GM12878 (cell line): ENCODE data around the gene METRNL. TPM values are rescaled to one million over a fixed set of nuclear protein-coding genes. Genes with fewer than 3 reads are reported as not detected.
"Not testable (repeated sequence)": the region's sequence is repeated elsewhere in the genome, so short reads cannot be mapped to it uniquely, and the experiment has no call there.

Experiments used
- ATAC-seq: fragments of 200-7000 bp; cut with Tn5 transposase; 3 replicates; pipeline ENCODE4 v1.9.1; 2020; ENCODE audit warnings: mild to moderate bottlenecking, moderate library complexity
- BruUV-seq: library from RNA; stranded (reverse); fragments of 400-500 nt; replicated peaks from 2 replicates; lab custom pipeline; 2021; lab: Mats Ljungman, UMichigan
- CTCF ChIA-PET: fragments of 300-600 bp; sonication (Branson Sonifier 250); formaldehyde crosslinking; extraction: SDS; loops from one replicate; lab custom pipeline; 2021; ENCODE audit warnings: inconsistent platforms; lab: Yijun Ruan, JAX
- POLR2A ChIA-PET: fragments of 350-600 bp; formaldehyde crosslinking; extraction: SDS; loops from one replicate; lab custom pipeline; 2021; ENCODE audit warnings: inconsistent platforms; lab: Charles Lee
- RAD21 ChIA-PET: fragments of 300-600 bp; sonication (Branson Sonifier 250); formaldehyde crosslinking; loops from one replicate; lab custom pipeline; 2023; ENCODE audit warnings: antibody characterized with exemption; ENCODE audit not compliant: unreplicated experiment; lab: Charles Lee
- SMC1A ChIA-PET: fragments of 300-600 bp; sonication (Branson Sonifier 250); formaldehyde crosslinking; loops from one replicate; lab custom pipeline; 2023; ENCODE audit not compliant: unreplicated experiment, uncharacterized antibody; lab: Charles Lee
- DNase-seq: peaks from one replicate; pipeline ENCODE4 v3.0.0-alpha.2; 2011; ENCODE audit warnings: low read depth, low spot score
- FAIRE-seq: peaks from 3 replicates; lab custom pipeline; 2011; peaks lifted over from hg19 to GRCh38; lab: Jason Lieb, UNC
- H2AFZ ChIP-seq: 2 replicates; pipeline ENCODE4 v1.6.0; 2011; ENCODE audit warnings: low read depth, low read length, control low read depth; ENCODE audit not compliant: control insufficient read depth
- H3K27ac ChIP-seq: 2 replicates; pipeline ENCODE4 v1.5.1; 2011; ENCODE audit warnings: control low read depth; ENCODE audit not compliant: control insufficient read depth, insufficient read depth
- H3K27me3 ChIP-seq, 2 experiments: replicated peaks in 1 of 2; 2 replicates each; pipeline versions ENCODE4 v1.6.0 to v1.6.1; 2011; ENCODE audit warnings: low read length in 1 of 2; ENCODE audit not compliant: control insufficient read depth in 2 of 2, insufficient read depth in 2 of 2
- H3K36me3 ChIP-seq, 2 experiments: 2 replicates each; pipeline ENCODE4 v1.5.1; 2011; ENCODE audit warnings: low read length in 1 of 2; ENCODE audit not compliant: control insufficient read depth in 2 of 2, insufficient read depth in 2 of 2
- H3K4me1 ChIP-seq: 2 replicates; pipeline ENCODE4 v1.6.1; 2011; ENCODE audit warnings: mild to moderate bottlenecking, low read length, moderate library complexity, mixed read lengths; ENCODE audit not compliant: control insufficient read depth, insufficient read depth
- H3K4me2 ChIP-seq: 2 replicates; pipeline ENCODE4 v1.6.0; 2011; ENCODE audit warnings: control low read depth; ENCODE audit not compliant: control insufficient read depth, insufficient read depth
- H3K4me3 ChIP-seq: fragments of 200-600 bp; sonication (generic); 2 replicates; pipeline ENCODE4 v1.5.1; 2016
- H3K79me2 ChIP-seq: 2 replicates; pipeline ENCODE4 v1.6.0; 2011; ENCODE audit warnings: low read length; ENCODE audit not compliant: control insufficient read depth, insufficient read depth
- H3K9ac ChIP-seq: 2 replicates; pipeline ENCODE4 v1.8.0; 2011; ENCODE audit warnings: low read length, control low read depth, mixed read lengths; ENCODE audit not compliant: control insufficient read depth, insufficient read depth
- H3K9me3 ChIP-seq: replicated peaks from 3 replicates; pipeline ENCODE4 v1.5.1; 2011; ENCODE audit warnings: mild to moderate bottlenecking, low read length; ENCODE audit not compliant: control insufficient read depth, insufficient read depth
- H4K20me1 ChIP-seq: 2 replicates; pipeline ENCODE4 v1.6.0; 2011; ENCODE audit not compliant: control insufficient read depth, insufficient read depth
- ASH2L ChIP-seq: fragments of 300-600, 200-600 bp; sonication (generic); IDR thresholded peaks from 2 replicates; pipeline ENCODE4 v1.6.1; 2017; ENCODE audit warnings: low read depth, mild to moderate bottlenecking, borderline replicate concordance
- BACH1 ChIP-seq: fragments of 450-650 bp; IDR thresholded peaks from 2 replicates; pipeline ENCODE4 v1.6.1; 2017; ENCODE audit warnings: mild to moderate bottlenecking, borderline replicate concordance
- BHLHE40 ChIP-seq, 2 experiments: fragments of 450-650 bp in 1 of 2; IDR thresholded peaks; 2 replicates each; pipeline ENCODE4 v1.6.1; 2011 to 2017; ENCODE audit warnings: low read depth in 2 of 2, borderline replicate concordance in 1 of 2, improper control_type of control experiment in 1 of 2, low read length in 1 of 2, mild to moderate bottlenecking in 1 of 2
- DPF2 ChIP-seq: fragments of 450-650 bp; IDR thresholded peaks from 2 replicates; pipeline ENCODE4 v1.6.1; 2017; ENCODE audit warnings: mild to moderate bottlenecking
- FOS ChIP-seq: IDR thresholded peaks from 3 replicates; pipeline ENCODE4 v1.6.1; 2011; ENCODE audit warnings: borderline replicate concordance; ENCODE audit not compliant: insufficient read length; ENCODE audit errors: extremely low read depth
- IRF3 ChIP-seq: fragments of 450-650 bp; IDR thresholded peaks from 2 replicates; pipeline ENCODE4 v1.6.1; 2014; ENCODE audit warnings: mild to moderate bottlenecking
- JUNB ChIP-seq: IDR thresholded peaks from 2 replicates; pipeline ENCODE4 v1.6.1; 2016; ENCODE audit warnings: antibody characterized with exemption, mild to moderate bottlenecking
- NFXL1 ChIP-seq: fragments of 450-650 bp; IDR thresholded peaks from 2 replicates; pipeline ENCODE4 v1.6.1; 2017; ENCODE audit warnings: antibody characterized with exemption, mild to moderate bottlenecking, borderline replicate concordance
- NR2F1 ChIP-seq: fragments of 450-650 bp; conservative IDR thresholded peaks from 2 replicates; pipeline ENCODE4 v1.6.1; 2017; ENCODE audit warnings: mild to moderate bottlenecking
- PRDM15 ChIP-seq: fragments of 450-650 bp; formaldehyde crosslinking; IDR thresholded peaks from 2 replicates; pipeline ENCODE4 v1.4.0; 2020; ENCODE audit warnings: mild to moderate bottlenecking, moderate library complexity
- RB1 ChIP-seq: fragments of 450-650 bp; formaldehyde crosslinking; IDR thresholded peaks from 2 replicates; pipeline ENCODE4 v1.6.1; 2017; ENCODE audit warnings: mild to moderate bottlenecking, borderline replicate concordance
- TAF1 ChIP-seq: IDR thresholded peaks from 2 replicates; pipeline ENCODE4 v1.6.1; 2011; ENCODE audit warnings: mild to moderate bottlenecking, low read depth, low read length, borderline replicate concordance
- WRNIP1 ChIP-seq: IDR thresholded peaks from 2 replicates; pipeline ENCODE4 v1.6.1; 2011; ENCODE audit warnings: low read depth, low read length, improper control_type of control experiment, borderline replicate concordance
- WGBS: methylation state at CpG from one replicate; pipeline ENCODE4 v1.1.6; 2016; ENCODE audit warnings: low lambda C conversion rate; ENCODE audit not compliant: insufficient replicate concordance, insufficient coverage; ENCODE audit errors: missing lambda C conversion rate; 5-methylcytosine and 5-hydroxymethylcytosine counted together
- in situ Hi-C: fragments of 300-500 bp; cut with MboI; formaldehyde crosslinking; loops from 9 replicates; pipeline ENCODE4 v1.14.3; 2018; ENCODE audit warnings: mixed read lengths
- intact Hi-C: fragments of 100-400 bp; cut with micrococcal nuclease; formaldehyde crosslinking; loops from one replicate; pipeline ENCODE4 v1.14.2; 2022; ENCODE audit not compliant: unreplicated experiment
- polyA plus RNA-seq, 11 experiments: library from polyadenylated mRNA; depleted of rRNA in 4 of 11; unstranded in 6 of 11; stranded (reverse) in 5 of 11; fragments of >200 nt; fragmentation: Nextera tagmentation in 4 of 11; fragmentation: Illumina TruSeq in 1 of 11; extraction: Ambion mirVana in 4 of 11; extraction: Trizol in 1 of 11; gene quantifications; 1 replicate in 1 of 11; 2 replicates in 10 of 11; pipeline versions ENCODE4 v1.2.1 to v1.2.3, GENCODE V29; 2011 to 2016; ENCODE audit warnings: inconsistent platforms in 2 of 11, missing spikeins in 2 of 11, low read depth in 1 of 11
- total RNA-seq, 4 experiments: library from RNA; depleted of rRNA in 3 of 4; stranded (reverse); fragments of >200 nt in 3 of 4; fragmentation: Illumina TruSeq in 1 of 4; extraction: Trizol in 1 of 4; gene quantifications; 2 replicates each; pipeline versions ENCODE4 v1.2.1 to v1.2.3, GENCODE V29; 2013 to 2021

METRNL gene
- total and polyA plus RNA-seq, 10 of the 15 experiments (the other 5 are each of a cell fraction or from before 2014, with no cell fraction given), result 0.05 to 3.7 (median 0.48) TPM; not detected in 2

- no peak for FAIRE-seq
- Histone ChIP-seq H3K27ac (no peak overlapping the region), H3K4me2 (no peak overlapping the region), H2AFZ (no peak overlapping the region), H4K20me1 (no peaks in the 10 kb centered on the region), H3K79me2 (no peaks in the 10 kb centered on the region), H3K4me3 (no peak overlapping the region), H3K9ac (no peak overlapping the region), H3K27me3 (no peaks in the 10 kb centered on the region)
- no TSS peak for BruUV-seq
- no peak for ATAC-seq
- POLR2A ChIA-PET, result interaction anchor here (0.6 kb wide), 1 partner anchor 1457 kb away, joined by 5 read pairs; no protein-coding TSS in a partner anchor
- no peak for DNase-seq
- intact Hi-C loops (no loop called here), in situ Hi-C loops (no loop called here)
- WGBS, result 95% methylated on average over 8 of the region's 8 CpGs
- TF ChIP-seq BHLHE40 (IDR thresholded peaks at IDR 0.05; ENCODE audit: borderline replicate concordance in 1 of 2, low read depth in 2 of 2, low read length in 1 of 2) (no peak), BACH1 (no peak), RB1 (no peak), NFXL1 (no peak), PRDM15 (CRISPR knock-in tag) (no peak), TAF1 (no peak), ASH2L (no peak), NR2F1 (no peak), JUNB (no peak), DPF2 (no peak), WRNIP1 (no peak), FOS (no peak), IRF3 (no peak)
- TF ChIP-seq, all 136 proteins: peak for 0
- RAD21 ChIA-PET, result no interaction called here
- Histone ChIP-seq H3K9me3 (peaks cover 14% of the 10 kb centered on the region), H3K4me1 (no peaks in the 10 kb centered on the region), H3K36me3 (no peaks in the 10 kb centered on the region; a peak in 1 of 4 replicates)
- SMC1A ChIA-PET, result no interaction called here
- CTCF ChIA-PET, result interaction anchor here (0.6 kb wide), 1 partner anchor 112 kb away, joined by 3 read pairs; no protein-coding TSS in a partner anchor
Measured at GRCh38 chr17:83042522-83043158, 36.8 kb upstream of the METRNL start.

GRCh38 chr17:83044479-83044878, 34.9 kb upstream of the METRNL start:
- RAD21 ChIA-PET, H2AFZ ChIP-seq, H3K4me3 ChIP-seq, H3K36me3 ChIP-seq, BruUV-seq, DNase-seq, POLR2A ChIA-PET, intact Hi-C loops, H3K4me1 ChIP-seq, ATAC-seq, SMC1A ChIA-PET, FAIRE-seq, H3K27me3 ChIP-seq, H4K20me1 ChIP-seq, H3K27ac ChIP-seq, H3K9ac ChIP-seq, in situ Hi-C loops, H3K79me2 ChIP-seq, H3K4me2 ChIP-seq: not testable (repeated sequence)
- peaks cover 14% of the 10 kb centered on the region for H3K9me3 ChIP-seq
- CTCF ChIA-PET, result interaction anchor here (0.9 to 1.1 kb wide), 2 partner anchors 9 to 118 kb away, joined by 3 read pairs; no protein-coding TSS in a partner anchor
- 97% methylated on average over 18 of the region's 18 CpGs for WGBS
